HG02938 (cell line): Measurements from ENCODE around the gene PICK1.

Source experiments
- ATAC-seq: cut with Tn5 transposase; IDR thresholded peaks from one replicate; pipeline ENCODE4 v1.9.1; 2021; ENCODE audit warnings: mild to moderate bottlenecking, moderate library complexity; ENCODE audit not compliant: unreplicated experiment

Gene PICK1

GRCh38 chr22:38056969-38057891 is at the start of gene PICK1:
Gene PICK1, plus strand, starts transcription at chr22:38057404. Its CDS starts 406 bp downstream, at chr22:38057810.
- no peak for ATAC-seq

- ATAC-seq = no peak
These were observed 48.0 kb upstream of the PICK1 start for GRCh38 chr22:38009000-38009806.

- ATAC-seq = no peak
These were observed 44.6 kb upstream of the PICK1 start for GRCh38 chr22:38012604-38013072.

- no peak for ATAC-seq
These were observed 43.1 kb upstream of the PICK1 start for GRCh38 chr22:38014083-38014482.

- no peak for ATAC-seq
These were observed 40.7 kb upstream of the PICK1 start for GRCh38 chr22:38016182-38017151.

GRCh38 chr22:38017272-38017920 is 39.8 kb upstream of the PICK1 start:
- ATAC-seq = no peak

GRCh38 chr22:38017939-38018885 is 39.0 kb upstream of the PICK1 start:
- no peak for ATAC-seq

GRCh38 chr22:38018938-38019827 is 38.0 kb upstream of the PICK1 start:
- no peak for ATAC-seq

- no peak for ATAC-seq
These were observed 36.0 kb upstream of the PICK1 start for GRCh38 chr22:38021206-38021605.

GRCh38 chr22:38023045-38023444 is 34.2 kb upstream of the PICK1 start:
- no peak for ATAC-seq

GRCh38 chr22:38025514-38025913 is 31.7 kb upstream of the PICK1 start:
- no peak for ATAC-seq

- ATAC-seq = no peak
These were observed 30.8 kb upstream of the PICK1 start for GRCh38 chr22:38026130-38027111.

- ATAC-seq = no peak
These were observed 29.7 kb upstream of the PICK1 start for GRCh38 chr22:38027487-38027886.

GRCh38 chr22:38028344-38029130 is 28.7 kb upstream of the PICK1 start:
- ATAC-seq = no peak

- no peak for ATAC-seq
These were observed 27.8 kb upstream of the PICK1 start for GRCh38 chr22:38029370-38029769.

- ATAC-seq = no peak
These were observed 27.3 kb upstream of the PICK1 start for GRCh38 chr22:38029901-38030300.
